Natural killer cell (primary cell): ENCODE results near the gene FAM53B. TPM values are rescaled to one million over a fixed set of nuclear protein-coding genes. Genes with fewer than 3 reads are reported as not detected.

Experiments
- ATAC-seq, 3 donors: fragments of 150-1000 bp in 2 of 3; fragments of 200-7000 bp in 1 of 3; cut with Tn5 transposase; 1 replicate in 1 of 3; 2 replicates in 2 of 3; pipeline ENCODE4 v1.10.0; 2021; ENCODE audit warnings: mild to moderate bottlenecking in 2 of 3, moderate library complexity in 2 of 3
- DNase-seq, 2 donors: peaks; one replicate each; pipeline versions ENCODE4 v3.0.0 to v3.0.0-alpha.2; 2013 to 2021; ENCODE audit warnings: mixed read lengths in 1 of 2
- H3K27ac ChIP-seq: one replicate; pipeline ENCODE4 v1.5.1; 2013; ENCODE audit warnings: mild to moderate bottlenecking, low read length
- H3K27me3 ChIP-seq: one replicate; pipeline ENCODE4 v1.6.1; 2013; ENCODE audit warnings: low read length; ENCODE audit not compliant: control insufficient read depth, insufficient read depth
- H3K36me3 ChIP-seq: one replicate; pipeline ENCODE4 v1.6.1; 2013; ENCODE audit warnings: low read length; ENCODE audit not compliant: control insufficient read depth, insufficient read depth
- H3K4me1 ChIP-seq: one replicate; pipeline ENCODE4 v1.6.1; 2013; ENCODE audit warnings: low read length; ENCODE audit not compliant: control insufficient read depth, insufficient read depth
- H3K4me3 ChIP-seq: one replicate; pipeline ENCODE4 v1.5.1; 2013; ENCODE audit warnings: low read length
- H3K9me3 ChIP-seq: one replicate; pipeline ENCODE4 v1.6.1; 2013; ENCODE audit warnings: low read length; ENCODE audit not compliant: control insufficient read depth, insufficient read depth
- H3K27ac Mint-ChIP-seq, 2 donors: one replicate each; pipeline ENCODE4 v1.8.0; 2022; ENCODE audit warnings: mild to moderate bottlenecking in 2 of 2, mixed read lengths in 2 of 2, moderate library complexity in 1 of 2
- H3K27me3 Mint-ChIP-seq, 2 donors: one replicate each; pipeline ENCODE4 v1.8.0; 2022; ENCODE audit warnings: low read depth in 2 of 2, mixed read lengths in 2 of 2
- H3K36me3 Mint-ChIP-seq: one replicate; pipeline ENCODE4 v1.8.0; 2022; ENCODE audit warnings: mixed read lengths
- H3K4me1 Mint-ChIP-seq, 2 donors: one replicate each; pipeline ENCODE4 v1.8.0; 2022; ENCODE audit warnings: mixed read lengths in 2 of 2
- H3K4me3 Mint-ChIP-seq: one replicate; pipeline ENCODE4 v1.8.0; 2022; ENCODE audit warnings: mild to moderate bottlenecking, moderate library complexity, mixed read lengths
- H3K9me3 Mint-ChIP-seq, 2 donors: one replicate each; pipeline ENCODE4 v1.8.0; 2022; ENCODE audit warnings: mixed read lengths in 2 of 2
- WGBS: methylation state at CpG from one replicate; pipeline ENCODE4 v1.1.7; 2013; ENCODE audit warnings: missing lambda C conversion rate; ENCODE audit not compliant: insufficient coverage; 5-methylcytosine and 5-hydroxymethylcytosine counted together
- intact Hi-C: fragments of 100-400 bp; cut with micrococcal nuclease; formaldehyde crosslinking; loops from one replicate; pipeline ENCODE4 v1.14.2; 2022
- total RNA-seq, 4 donors: library from RNA; stranded (reverse); fragments of 120-200 nt in 1 of 4; gene quantifications; one replicate each; pipeline versions ENCODE4 v1.2.3 to v1.2.4, GENCODE V29; 2013 to 2022
- TF ChIP-seq, protein P1 (sequence below): fragments of 200-600 bp; IDR thresholded peaks from one replicate; pipeline ENCODE4 v1.8.0; 2022; ENCODE audit warnings: antibody characterized with exemption

Gene FAM53B
- total RNA-seq, 3 donors from 2014 or later (not counting 1 experiment from before 2014, with no cell fraction given): 77.4 to 172 (median 121) TPM

DNA sequence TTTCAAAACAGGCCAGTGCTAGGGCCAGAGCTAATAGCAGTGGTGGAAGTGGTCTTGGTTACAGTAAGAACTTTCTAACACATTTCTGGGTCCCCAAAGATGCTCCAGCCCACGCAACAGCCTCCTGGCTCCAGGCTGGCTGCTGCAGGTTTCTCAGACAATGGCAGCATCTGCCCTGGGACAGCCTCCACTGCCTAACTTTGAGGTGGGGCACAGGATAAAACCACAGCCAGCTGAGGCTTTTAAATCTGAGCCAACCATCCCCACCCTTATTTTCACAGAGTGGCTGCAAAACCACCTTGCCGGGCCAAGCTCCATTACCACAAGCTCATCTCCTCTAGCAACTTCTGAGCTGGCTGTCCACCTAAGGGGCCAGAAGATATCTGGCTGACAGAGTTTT lies 84.8 kb downstream of the FAM53B start:
- Mint-ChIP-seq H3K4me3 (peak overlapping the region; percentile 72), H3K36me3 (no peaks in the 10 kb centered on the region)
- TF ChIP-seq, protein P1, sequence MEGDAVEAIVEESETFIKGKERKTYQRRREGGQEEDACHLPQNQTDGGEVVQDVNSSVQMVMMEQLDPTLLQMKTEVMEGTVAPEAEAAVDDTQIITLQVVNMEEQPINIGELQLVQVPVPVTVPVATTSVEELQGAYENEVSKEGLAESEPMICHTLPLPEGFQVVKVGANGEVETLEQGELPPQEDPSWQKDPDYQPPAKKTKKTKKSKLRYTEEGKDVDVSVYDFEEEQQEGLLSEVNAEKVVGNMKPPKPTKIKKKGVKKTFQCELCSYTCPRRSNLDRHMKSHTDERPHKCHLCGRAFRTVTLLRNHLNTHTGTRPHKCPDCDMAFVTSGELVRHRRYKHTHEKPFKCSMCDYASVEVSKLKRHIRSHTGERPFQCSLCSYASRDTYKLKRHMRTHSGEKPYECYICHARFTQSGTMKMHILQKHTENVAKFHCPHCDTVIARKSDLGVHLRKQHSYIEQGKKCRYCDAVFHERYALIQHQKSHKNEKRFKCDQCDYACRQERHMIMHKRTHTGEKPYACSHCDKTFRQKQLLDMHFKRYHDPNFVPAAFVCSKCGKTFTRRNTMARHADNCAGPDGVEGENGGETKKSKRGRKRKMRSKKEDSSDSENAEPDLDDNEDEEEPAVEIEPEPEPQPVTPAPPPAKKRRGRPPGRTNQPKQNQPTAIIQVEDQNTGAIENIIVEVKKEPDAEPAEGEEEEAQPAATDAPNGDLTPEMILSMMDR: no peak

DNA sequence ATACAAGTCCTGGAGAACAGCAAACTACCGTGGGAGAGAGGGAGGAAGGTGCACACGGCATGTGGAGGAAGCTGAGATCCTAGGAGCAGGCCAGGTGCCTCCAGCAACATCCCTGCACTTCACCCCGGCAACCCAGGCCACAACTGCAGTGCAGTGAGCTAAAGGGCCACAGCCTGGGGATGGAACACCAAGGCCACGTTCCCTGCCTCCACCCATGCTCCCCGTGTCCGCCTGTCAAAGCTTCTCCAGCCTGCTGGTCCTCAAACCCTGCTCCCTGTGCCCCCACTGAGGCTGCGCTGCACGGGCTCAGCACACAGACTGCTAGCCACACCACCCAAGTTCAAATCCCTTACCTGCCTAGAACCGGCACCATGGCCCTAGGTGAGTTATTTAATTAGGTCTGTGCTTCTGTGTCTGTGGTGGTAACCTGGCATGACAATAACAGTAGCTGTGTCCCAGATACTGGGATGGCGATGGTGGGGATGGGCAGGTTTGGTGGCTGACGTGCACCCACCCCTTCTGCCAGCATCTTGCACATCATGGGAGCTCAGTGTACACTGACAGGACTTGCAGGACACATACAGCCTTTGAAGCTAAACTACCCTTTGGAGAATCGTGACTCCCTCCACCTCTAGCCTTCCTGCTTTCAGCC lies 85.5 kb downstream of the FAM53B start:
- WGBS: 76% methylated on average over 12 of the region's 12 CpGs
- no peak overlapping the region for H3K4me3 ChIP-seq
- peaks cover 17% of the 10 kb centered on the region for H3K36me3 ChIP-seq
- no peaks in the 10 kb centered on the region for H3K9me3 ChIP-seq
- no peaks in the 10 kb centered on the region for H3K27me3 Mint-ChIP-seq
- peaks cover 58 to 73% of the 10 kb centered on the region in 2 donors for H3K4me1 Mint-ChIP-seq
- intact Hi-C loops: loop anchor here (1.0 to 10.0 kb wide), 4 partner anchors 8 to 884 kb away; no protein-coding TSS in a partner anchor
- H3K9me3 Mint-ChIP-seq: no peaks in the 10 kb centered on the region
- ATAC-seq (no peak), DNase-seq (peak in 1 of 2 donors; percentile 43)
- TF ChIP-seq, protein P1: no peak
- peak overlapping the region; percentile 80 for H3K4me3 Mint-ChIP-seq
- H3K36me3 Mint-ChIP-seq: no peaks in the 10 kb centered on the region
- peaks cover 92% of the 10 kb centered on the region for H3K4me1 ChIP-seq
- H3K27me3 ChIP-seq: no peaks in the 10 kb centered on the region
- peak overlapping the region; percentile 96 for H3K27ac ChIP-seq
- peak overlapping the region; percentile 95 to 99 for H3K27ac Mint-ChIP-seq

More for the DNA sequence above, 84.8 kb downstream of the FAM53B start:
- Histone ChIP-seq H3K36me3 (peaks cover 20% of the 10 kb centered on the region), H3K4me3 (no peak overlapping the region), H3K4me1 (peaks cover 92% of the 10 kb centered on the region), H3K27ac (peak overlapping the region; percentile 96), H3K27me3 (no peaks in the 10 kb centered on the region), H3K9me3 (no peaks in the 10 kb centered on the region)
- DNase-seq: peak in 1 of 2 donors; percentile 57
- 29% methylated on average over 2 of the region's 2 CpGs for WGBS
- H3K9me3 Mint-ChIP-seq: no peaks in the 10 kb centered on the region
- intact Hi-C loops: loop anchor here (1.0 to 10.0 kb wide), 4 partner anchors 9 to 885 kb away; no protein-coding TSS in a partner anchor
- peak overlapping the region; percentile 95 to 99 for H3K27ac Mint-ChIP-seq
- ATAC-seq: peak; percentile 16 to 48 (median 28)
- H3K27me3 Mint-ChIP-seq: no peaks in the 10 kb centered on the region
- peaks cover 58 to 73% of the 10 kb centered on the region in 2 donors for H3K4me1 Mint-ChIP-seq

DNA sequence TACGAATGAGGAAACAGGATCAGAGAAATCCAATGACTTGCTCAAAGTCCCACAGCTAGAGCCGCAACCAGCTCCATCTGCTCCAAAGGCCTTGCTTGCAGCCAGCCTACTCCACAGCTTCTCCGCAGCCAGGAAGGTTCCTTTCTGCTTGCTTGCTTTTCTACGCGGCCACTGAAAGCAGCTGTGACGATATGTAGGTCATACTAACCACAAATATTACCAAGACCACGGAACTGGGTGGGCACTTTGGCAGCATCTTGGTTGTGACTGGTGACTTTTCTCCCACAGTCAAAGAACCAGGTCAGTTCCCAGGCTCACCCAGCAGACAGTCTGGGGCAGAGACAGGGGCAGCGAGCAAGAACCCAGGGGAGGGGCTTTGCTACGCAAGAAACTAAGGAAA lies 86.4 kb downstream of the FAM53B start:
- no peak overlapping the region for H3K4me3 ChIP-seq
- peaks cover 11% of the 10 kb centered on the region for H3K36me3 ChIP-seq
- peaks cover 58 to 81% of the 10 kb centered on the region in 2 donors for H3K4me1 Mint-ChIP-seq

More for the DNA sequence above, 86.4 kb downstream of the FAM53B start:
- TF ChIP-seq, protein P1: no peak
- H3K36me3 Mint-ChIP-seq: no peaks in the 10 kb centered on the region
- no peaks in the 10 kb centered on the region for H3K27me3 ChIP-seq
- intact Hi-C loops: loop anchor here (2.0 to 10.0 kb wide), 4 partner anchors 17 to 883 kb away; no protein-coding TSS in a partner anchor
- peak overlapping the region; percentile 80 for H3K4me3 Mint-ChIP-seq
- 17% methylated on average over 9 of the region's 9 CpGs for WGBS
- no peaks in the 10 kb centered on the region for H3K9me3 Mint-ChIP-seq
- DNase-seq (peak; percentile 63 to 82), ATAC-seq (peak; percentile 65 to 77 (median 71))
- peak overlapping the region; percentile 96 for H3K27ac ChIP-seq
- no peaks in the 10 kb centered on the region for H3K27me3 Mint-ChIP-seq
- H3K4me1 ChIP-seq: peaks cover 94% of the 10 kb centered on the region
- peak overlapping the region; percentile 95 to 99 for H3K27ac Mint-ChIP-seq
- no peaks in the 10 kb centered on the region for H3K9me3 ChIP-seq
